B cell (primary cell): Measurements from ENCODE around the gene PAXIP1. TPM values are rescaled to one million over a fixed set of nuclear protein-coding genes. Genes with fewer than 3 reads are reported as not detected.

Source experiments
- ATAC-seq: fragments of 200-7000 bp; cut with Tn5 transposase; one replicate; pipeline ENCODE4 v1.10.0; 2021; ENCODE audit warnings: low read depth, mild to moderate bottlenecking, moderate number of reproducible peaks, moderate library complexity
- CTCF ChIA-PET: fragments of 350-600 bp; sonication (Branson Sonifier 250); formaldehyde crosslinking; loops from one replicate; lab custom pipeline; 2021; ENCODE audit warnings: antibody characterized with exemption, inconsistent platforms; lab: Charles Lee
- POLR2A ChIA-PET: fragments of 350-600 bp; sonication (Branson Sonifier 250); formaldehyde crosslinking; loops from one replicate; lab custom pipeline; 2021; ENCODE audit warnings: antibody characterized with exemption; lab: Charles Lee
- DNase-seq: peaks from one replicate; pipeline ENCODE4 v3.0.0; 2013
- H2AFZ ChIP-seq: 2 replicates; pipeline ENCODE4 v1.6.1; 2012; ENCODE audit warnings: mild to moderate bottlenecking, low read depth, low read length; ENCODE audit not compliant: insufficient read depth, poor library complexity, severe bottlenecking
- H3K27ac ChIP-seq, 2 donors: 1 replicate in 1 of 2; 2 replicates in 1 of 2; pipeline ENCODE4 v1.5.1; 2012 to 2013; ENCODE audit warnings: low read length in 2 of 2, mild to moderate bottlenecking in 2 of 2, moderate library complexity in 1 of 2
- H3K27me3 ChIP-seq, 4 experiments: fragments of 200-600 bp in 1 of 4; sonication (generic) in 1 of 4; replicated peaks in 1 of 4; 1 replicate in 2 of 4; 2 replicates in 2 of 4; pipeline versions ENCODE4 v1.6.1 to v1.7.0; 2013 to 2016; ENCODE audit warnings: low read length in 3 of 4, mild to moderate bottlenecking in 2 of 4, mixed read lengths in 1 of 4, moderate library complexity in 1 of 4; ENCODE audit not compliant: insufficient read depth in 4 of 4, control insufficient read depth in 3 of 4; ENCODE audit errors: control extremely low read depth in 1 of 4
- H3K36me3 ChIP-seq, 2 experiments: replicated peaks in 1 of 2; 1 replicate in 1 of 2; 2 replicates in 1 of 2; pipeline versions ENCODE4 v1.6.1 to v1.7.1; 2013; ENCODE audit warnings: low read length in 1 of 2; ENCODE audit not compliant: insufficient read depth in 2 of 2, control insufficient read depth in 1 of 2; ENCODE audit errors: control extremely low read depth in 1 of 2, extremely low read depth in 1 of 2
- H3K4me1 ChIP-seq, 2 donors: fragments of 200-600 bp in 1 of 2; sonication (generic) in 1 of 2; 1 replicate in 1 of 2; 2 replicates in 1 of 2; pipeline versions ENCODE4 v1.5.1 to v1.6.1; 2013 to 2017; ENCODE audit warnings: low read length in 2 of 2; ENCODE audit not compliant: control insufficient read depth in 2 of 2, insufficient read depth in 2 of 2
- H3K4me2 ChIP-seq: replicated peaks from 2 replicates; pipeline ENCODE3; 2012; ENCODE audit warnings: mild to moderate bottlenecking, low read depth, low read length; ENCODE audit not compliant: poor library complexity, severe bottlenecking
- H3K4me3 ChIP-seq, 5 experiments: fragments of 200-600 bp in 1 of 5; sonication (generic) in 1 of 5; 1 replicate in 3 of 5; 2 replicates in 2 of 5; pipeline versions ENCODE4 v1.5.1 to v1.7.0; 2011 to 2016; ENCODE audit warnings: low read length in 4 of 5, mild to moderate bottlenecking in 4 of 5, low read depth in 2 of 5, control low read depth in 1 of 5, moderate library complexity in 1 of 5; ENCODE audit not compliant: insufficient read depth in 1 of 5; ENCODE audit errors: control extremely low read depth in 1 of 5, extremely low read depth in 1 of 5
- H3K79me2 ChIP-seq: fragments of 200-600 bp; sonication (generic); one replicate; pipeline ENCODE4 v1.6.0; 2016; ENCODE audit warnings: low read length; ENCODE audit not compliant: control insufficient read depth, insufficient read depth
- H3K9ac ChIP-seq: fragments of 200-600 bp; sonication (generic); 2 replicates; pipeline ENCODE4 v1.6.1; 2017; ENCODE audit warnings: mild to moderate bottlenecking, low read length, moderate library complexity
- H3K9me3 ChIP-seq, 3 donors: one replicate each; pipeline versions ENCODE4 v1.6.1 to v1.7.1; 2013; ENCODE audit warnings: low read length in 2 of 3; ENCODE audit not compliant: control insufficient read depth in 2 of 3, insufficient read depth in 1 of 3; ENCODE audit errors: control extremely low read depth in 1 of 3
- H4K20me1 ChIP-seq: 2 replicates; pipeline ENCODE4 v1.6.0; 2012; ENCODE audit warnings: mild to moderate bottlenecking, low read length; ENCODE audit not compliant: insufficient read depth, control insufficient read depth, poor library complexity, severe bottlenecking
- H3K27ac Mint-ChIP-seq: one replicate; pipeline ENCODE4 v1.8.0; 2021; ENCODE audit warnings: mixed read lengths
- H3K27me3 Mint-ChIP-seq: one replicate; pipeline ENCODE4 v1.8.0; 2021; ENCODE audit warnings: mixed read lengths
- H3K4me1 Mint-ChIP-seq: one replicate; pipeline ENCODE4 v1.8.0; 2021; ENCODE audit warnings: mixed read lengths
- H3K4me3 Mint-ChIP-seq: one replicate; pipeline ENCODE4 v1.8.0; 2021; ENCODE audit warnings: mixed read lengths
- H3K9me3 Mint-ChIP-seq: one replicate; pipeline ENCODE4 v1.8.0; 2022; ENCODE audit warnings: mixed read lengths; ENCODE audit not compliant: insufficient read depth
- CTCF ChIP-seq: fragments of 200-600 bp; IDR thresholded peaks from one replicate; pipeline ENCODE4 v1.8.0; 2022; ENCODE audit warnings: antibody characterized with exemption, mild to moderate bottlenecking
- EZH2 ChIP-seq: IDR thresholded peaks from 2 replicates; pipeline ENCODE4 v1.6.1; 2012; ENCODE audit warnings: borderline replicate concordance, low read depth, mild to moderate bottlenecking, moderate library complexity, low read length; ENCODE audit not compliant: insufficient read depth, poor library complexity, severe bottlenecking
- WGBS: methylation state at CpG from one replicate; pipeline ENCODE4 v1.1.5; 2013; ENCODE audit warnings: missing lambda C conversion rate; ENCODE audit not compliant: insufficient coverage; 5-methylcytosine and 5-hydroxymethylcytosine counted together
- intact Hi-C: fragments of 100-400 bp; cut with micrococcal nuclease; formaldehyde crosslinking; loops from one replicate; pipeline ENCODE4 v1.10.0; 2022
- polyA plus RNA-seq: library from polyadenylated mRNA; depleted of rRNA; stranded (reverse); fragments of >200 nt; gene quantifications from 2 replicates; pipeline ENCODE4 v1.2.3, GENCODE V29; 2012
- total RNA-seq, 2 donors: library from RNA; stranded (reverse); fragments of 120-200 nt in 1 of 2; gene quantifications; 1 replicate in 1 of 2; 2 replicates in 1 of 2; pipeline versions ENCODE4 v1.2.3 to v1.2.4, GENCODE V29; 2013 to 2022

The PAXIP1 gene
- total and polyA plus RNA-seq, 2 donors (not counting 1 experiment from before 2014, with no cell fraction given), result 9.2 to 18.5 TPM

GRCh38 chr7:154928136-154929005 lies 74.6 kb downstream of the PAXIP1 start:
- ChIA-PET CTCF (interaction anchor here (0.7 to 5.3 kb wide), 38 partner anchors 11 to 1965 kb away, joined by 3 to 75 read pairs (median 7); partner anchors contain the start of genes INSIG1 and PAXIP1), POLR2A (interaction anchor here (0.6 to 1.8 kb wide), 5 partner anchors 61 to 370 kb away, joined by 3 to 11 read pairs (median 5); partner anchors contain the start of genes INSIG1 and PAXIP1)
- H3K9me3 Mint-ChIP-seq, result no peaks in the 10 kb centered on the region
- H3K79me2 ChIP-seq, result peaks cover 45% of the 10 kb centered on the region
- intact Hi-C loops, result loop anchor here (1.0 to 10.0 kb wide), 10 partner anchors 15 to 726 kb away; partner anchors contain the start of genes INSIG1 and PAXIP1
- peak overlapping the region; percentile 88 for H2AFZ ChIP-seq
- H3K4me3 ChIP-seq, result peak overlapping the region; percentile 64 to 98 (median 83)
- peaks cover 12 to 14% of the 10 kb centered on the region in 2 donors for H3K4me1 ChIP-seq
- H4K20me1 ChIP-seq, result no peaks in the 10 kb centered on the region
- H3K27ac Mint-ChIP-seq, result peak overlapping the region; percentile 96
- peak overlapping the region; percentile 94 for H3K4me2 ChIP-seq
- DNase-seq, result peak; percentile 96
- peak overlapping the region; percentile 83 to 94 for H3K27ac ChIP-seq
- H3K4me1 Mint-ChIP-seq, result peaks cover 31% of the 10 kb centered on the region
- peak overlapping the region; percentile 83 for H3K9ac ChIP-seq
- H3K27me3 ChIP-seq, result no peaks in the 10 kb centered on the region
- H3K9me3 ChIP-seq, result peaks cover 0 to 6% (median 2%) of the 10 kb centered on the region in 3 donors
- peak; percentile 82 for ATAC-seq
- no peaks in the 10 kb centered on the region for H3K27me3 Mint-ChIP-seq
- WGBS, result 7% methylated on average over 15 of the region's 17 CpGs
- peaks cover 0 to 3% of the 10 kb centered on the region in 2 experiments for H3K36me3 ChIP-seq
- TF ChIP-seq CTCF, result no peak
- TF ChIP-seq EZH2, result no peak
- peak overlapping the region; percentile 97 for H3K4me3 Mint-ChIP-seq
